ENCODE measurements around the gene RINT1.
A peak's percentile ranks its signal among the peaks of the same experiment; 100 is the strongest.

DNA sequence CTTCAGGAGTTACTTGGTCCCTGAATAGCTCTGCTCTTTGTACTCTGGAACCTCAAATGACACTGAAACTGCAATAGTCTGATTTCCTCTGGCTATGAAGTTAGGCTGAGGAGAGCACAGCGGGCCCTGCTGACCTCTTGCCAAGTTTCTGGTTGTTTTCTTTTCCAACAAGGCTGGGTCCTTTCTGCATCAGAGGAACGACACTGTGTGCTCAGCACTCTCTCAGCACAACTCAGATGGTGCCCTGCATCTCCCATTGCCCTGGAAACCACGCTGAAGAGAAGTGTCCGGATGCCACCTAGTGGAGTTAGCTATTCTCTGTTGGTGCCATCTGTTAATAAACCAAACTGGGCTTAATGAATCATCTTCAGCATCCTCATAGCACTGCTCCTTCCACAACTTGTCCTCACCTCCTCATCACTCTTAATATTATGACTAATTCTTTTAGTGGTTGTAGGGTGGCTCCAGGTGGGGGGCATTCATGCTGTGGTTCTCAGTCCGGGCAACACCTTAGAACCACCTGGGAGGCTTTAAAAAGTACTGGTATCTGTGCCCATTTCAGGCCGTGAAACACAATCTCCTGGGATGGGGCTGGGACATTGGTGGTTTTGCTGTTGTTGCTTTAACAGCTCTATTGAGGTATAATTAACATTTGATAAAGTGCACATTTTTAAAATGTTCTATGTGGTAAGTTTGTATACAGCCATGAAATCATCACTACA lies 57.5 kb downstream of the RINT1 start:
- no peak for TF ChIP-seq EZH2phosphoT487 (IDR thresholded peaks at IDR 0.05; ENCODE audit: low read depth)
- TF ChIP-seq, protein P1, sequence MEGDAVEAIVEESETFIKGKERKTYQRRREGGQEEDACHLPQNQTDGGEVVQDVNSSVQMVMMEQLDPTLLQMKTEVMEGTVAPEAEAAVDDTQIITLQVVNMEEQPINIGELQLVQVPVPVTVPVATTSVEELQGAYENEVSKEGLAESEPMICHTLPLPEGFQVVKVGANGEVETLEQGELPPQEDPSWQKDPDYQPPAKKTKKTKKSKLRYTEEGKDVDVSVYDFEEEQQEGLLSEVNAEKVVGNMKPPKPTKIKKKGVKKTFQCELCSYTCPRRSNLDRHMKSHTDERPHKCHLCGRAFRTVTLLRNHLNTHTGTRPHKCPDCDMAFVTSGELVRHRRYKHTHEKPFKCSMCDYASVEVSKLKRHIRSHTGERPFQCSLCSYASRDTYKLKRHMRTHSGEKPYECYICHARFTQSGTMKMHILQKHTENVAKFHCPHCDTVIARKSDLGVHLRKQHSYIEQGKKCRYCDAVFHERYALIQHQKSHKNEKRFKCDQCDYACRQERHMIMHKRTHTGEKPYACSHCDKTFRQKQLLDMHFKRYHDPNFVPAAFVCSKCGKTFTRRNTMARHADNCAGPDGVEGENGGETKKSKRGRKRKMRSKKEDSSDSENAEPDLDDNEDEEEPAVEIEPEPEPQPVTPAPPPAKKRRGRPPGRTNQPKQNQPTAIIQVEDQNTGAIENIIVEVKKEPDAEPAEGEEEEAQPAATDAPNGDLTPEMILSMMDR (IDR thresholded peaks at IDR 0.05; ENCODE audit: low read depth, low read length) = peak; percentile 84
